Measurements from ENCODE around the gene PARVA. TPM values are rescaled to one million over a fixed set of nuclear protein-coding genes. Genes with fewer than 3 reads are reported as not detected.

PARVA gene
- total RNA-seq, 1 donor from 2014 or later = 45.9 TPM

GRCh38 chr11:12410006-12410728 lies 32.8 kb downstream of the PARVA start:
- no peak for DNase-seq (ENCODE audit: low read depth)
- no peak overlapping the region for H3K4me3 ChIP-seq (ENCODE audit: low read depth, low read length)
- peak; percentile 16 for TF ChIP-seq CTCF (IDR thresholded peaks at IDR 0.05; ENCODE audit: insufficient read depth, low read length, poor library complexity, severe bottlenecking)
- H3K27me3 ChIP-seq (ENCODE audit: control insufficient read depth, insufficient read depth, low read length) = no peaks in the 10 kb centered on the region
- H3K36me3 ChIP-seq (ENCODE audit: control insufficient read depth, insufficient read depth, low read length) = no peaks in the 10 kb centered on the region

GRCh38 chr11:12411393-12411792 lies 34.0 kb downstream of the PARVA start:
- TF ChIP-seq CTCF (IDR thresholded peaks at IDR 0.05; ENCODE audit: insufficient read depth, low read length, poor library complexity, severe bottlenecking) = no peak
- H3K27me3 ChIP-seq (ENCODE audit: control insufficient read depth, insufficient read depth, low read length) = no peaks in the 10 kb centered on the region
- H3K4me3 ChIP-seq (ENCODE audit: low read depth, low read length) = no peak overlapping the region
- DNase-seq (ENCODE audit: low read depth) = no peak
- no peaks in the 10 kb centered on the region for H3K36me3 ChIP-seq (ENCODE audit: control insufficient read depth, insufficient read depth, low read length)

GRCh38 chr11:12411806-12412727 lies 34.7 kb downstream of the PARVA start:
- H3K27me3 ChIP-seq (ENCODE audit: control insufficient read depth, insufficient read depth, low read length) = no peaks in the 10 kb centered on the region
- no peak overlapping the region for H3K4me3 ChIP-seq (ENCODE audit: low read depth, low read length)
- TF ChIP-seq CTCF (IDR thresholded peaks at IDR 0.05; ENCODE audit: insufficient read depth, low read length, poor library complexity, severe bottlenecking) = peak; percentile 79
- peak; percentile 83 for DNase-seq (ENCODE audit: low read depth)
- no peaks in the 10 kb centered on the region for H3K36me3 ChIP-seq (ENCODE audit: control insufficient read depth, insufficient read depth, low read length)

GRCh38 chr11:12413141-12414052 lies 36.0 kb downstream of the PARVA start:
- Histone ChIP-seq H3K27me3 (ENCODE audit: control insufficient read depth, insufficient read depth, low read length) (no peaks in the 10 kb centered on the region), H3K4me3 (ENCODE audit: low read depth, low read length) (no peak overlapping the region), H3K36me3 (ENCODE audit: control insufficient read depth, insufficient read depth, low read length) (no peaks in the 10 kb centered on the region)
- no peak for TF ChIP-seq CTCF (IDR thresholded peaks at IDR 0.05; ENCODE audit: insufficient read depth, low read length, poor library complexity, severe bottlenecking)
- DNase-seq (ENCODE audit: low read depth) = no peak

- no peak for TF ChIP-seq CTCF (IDR thresholded peaks at IDR 0.05; ENCODE audit: insufficient read depth, low read length, poor library complexity, severe bottlenecking)
- Histone ChIP-seq H3K36me3 (ENCODE audit: control insufficient read depth, insufficient read depth, low read length) (no peaks in the 10 kb centered on the region), H3K27me3 (ENCODE audit: control insufficient read depth, insufficient read depth, low read length) (no peaks in the 10 kb centered on the region), H3K4me3 (ENCODE audit: low read depth, low read length) (no peak overlapping the region)
- DNase-seq (ENCODE audit: low read depth) = no peak
Observed at GRCh38 chr11:12414611-12415010, 37.2 kb downstream of the PARVA start.
